Muscle of leg (tissue), 11 donors: ENCODE results near the gene EMC8. TPM values are rescaled to one million over a fixed set of nuclear protein-coding genes. Genes with fewer than 3 reads are reported as not detected.

Experiments used
- DNase-seq: peaks from one replicate; pipeline ENCODE4 v3.0.0; 2013
- H3K27ac ChIP-seq: one replicate; pipeline ENCODE4 v1.5.1; 2013; ENCODE audit warnings: mild to moderate bottlenecking, low read length, control low read depth
- H3K27me3 ChIP-seq: one replicate; pipeline ENCODE4 v1.6.1; 2013; ENCODE audit warnings: low read length; ENCODE audit not compliant: control insufficient read depth, insufficient read depth
- H3K36me3 ChIP-seq: one replicate; pipeline ENCODE4 v1.6.1; 2013; ENCODE audit warnings: low read length; ENCODE audit not compliant: control insufficient read depth, insufficient read depth
- H3K4me1 ChIP-seq: one replicate; pipeline ENCODE4 v1.6.1; 2013; ENCODE audit warnings: low read length; ENCODE audit not compliant: control insufficient read depth, insufficient read depth
- H3K4me3 ChIP-seq: one replicate; pipeline ENCODE4 v1.5.1; 2013; ENCODE audit warnings: low read length, control low read depth
- H3K9me3 ChIP-seq: replicated peaks from 2 replicates; pipeline ENCODE4 v1.6.1; 2013; ENCODE audit warnings: low read depth, low read length; ENCODE audit not compliant: control insufficient read depth
- WGBS: methylation state at CpG from one replicate; pipeline ENCODE4 v1.1.5; 2013; ENCODE audit warnings: missing lambda C conversion rate; ENCODE audit not compliant: insufficient coverage; 5-methylcytosine and 5-hydroxymethylcytosine counted together
- polyA plus RNA-seq, 8 donors: library from polyadenylated mRNA; unstranded; fragments of 120-200 nt; gene quantifications; one replicate each; pipeline versions ENCODE4 v1.2.1 to v1.2.3, GENCODE V29; 2013; ENCODE audit warnings: inconsistent platforms in 1 of 8, low replicate concordance in 1 of 8; ENCODE audit not compliant: insufficient read length in 8 of 8, insufficient read depth in 1 of 8
- total RNA-seq: library from RNA; stranded (reverse); fragments of 120-200 nt; gene quantifications from one replicate; pipeline ENCODE4 v1.2.4, GENCODE V29; 2013

EMC8 gene
- total and polyA plus RNA-seq, 9 donors: 17.4 to 24.9 (median 20.1) TPM

- Histone ChIP-seq H3K27me3 (peaks cover 7% of the 10 kb centered on the region), H3K4me3 (no peak overlapping the region), H3K9me3 (no peaks in the 10 kb centered on the region), H3K27ac (no peak overlapping the region), H3K36me3 (no peaks in the 10 kb centered on the region), H3K4me1 (peaks cover 2% of the 10 kb centered on the region)
- 69% methylated on average over 5 of the region's 6 CpGs for WGBS
- DNase-seq: no peak
Observed at GRCh38 chr16:85735946-85736345, 63.4 kb downstream of the EMC8 start.

GRCh38 chr16:85735225-85735635 lies 64.1 kb downstream of the EMC8 start:
- 61% methylated on average over 11 of the region's 14 CpGs for WGBS
- peaks cover 2% of the 10 kb centered on the region for H3K4me1 ChIP-seq
- DNase-seq: no peak

GRCh38 chr16:85734311-85735017 lies 64.9 kb downstream of the EMC8 start:
- Histone ChIP-seq H3K36me3 (no peaks in the 10 kb centered on the region), H3K4me3 (no peak overlapping the region), H3K27ac (no peak overlapping the region), H3K4me1 (peaks cover 2% of the 10 kb centered on the region), H3K9me3 (no peaks in the 10 kb centered on the region), H3K27me3 (peaks cover 7% of the 10 kb centered on the region)
- DNase-seq: no peak
- WGBS: 85% methylated on average over 4 of the region's 10 CpGs

More at GRCh38 chr16:85735225-85735635, 64.1 kb downstream of the EMC8 start:
- H3K36me3 ChIP-seq: no peaks in the 10 kb centered on the region
- H3K9me3 ChIP-seq: no peaks in the 10 kb centered on the region
- no peak overlapping the region for H3K4me3 ChIP-seq
- H3K27ac ChIP-seq: no peak overlapping the region
- peaks cover 7% of the 10 kb centered on the region for H3K27me3 ChIP-seq

- H3K4me3 ChIP-seq: no peak overlapping the region
- no peaks in the 10 kb centered on the region for H3K36me3 ChIP-seq
- 39% methylated on average over 7 of the region's 11 CpGs for WGBS
- H3K27me3 ChIP-seq: peaks cover 10% of the 10 kb centered on the region
- DNase-seq: no peak
- no peaks in the 10 kb centered on the region for H3K9me3 ChIP-seq
- peaks cover 4% of the 10 kb centered on the region for H3K4me1 ChIP-seq
- H3K27ac ChIP-seq: no peak overlapping the region
Observed at GRCh38 chr16:85733839-85734170, 65.5 kb downstream of the EMC8 start.

GRCh38 chr16:85733155-85733838 lies 66.0 kb downstream of the EMC8 start:
- Histone ChIP-seq H3K9me3 (no peaks in the 10 kb centered on the region), H3K4me1 (peaks cover 4% of the 10 kb centered on the region), H3K27me3 (peaks cover 12% of the 10 kb centered on the region), H3K36me3 (no peaks in the 10 kb centered on the region), H3K4me3 (no peak overlapping the region), H3K27ac (no peak overlapping the region)
- DNase-seq: no peak
- WGBS: 52% methylated on average over 10 of the region's 13 CpGs

GRCh38 chr16:85731179-85731578 lies 68.2 kb downstream of the EMC8 start:
- H3K27me3 ChIP-seq: peaks cover 19% of the 10 kb centered on the region
- H3K36me3 ChIP-seq: no peaks in the 10 kb centered on the region
- WGBS: 33% methylated on average over 2 of the region's 5 CpGs
- no peaks in the 10 kb centered on the region for H3K9me3 ChIP-seq
- DNase-seq: no peak
- peaks cover 4% of the 10 kb centered on the region for H3K4me1 ChIP-seq
- no peak overlapping the region for H3K4me3 ChIP-seq
- H3K27ac ChIP-seq: no peak overlapping the region

GRCh38 chr16:85730186-85730465 lies 69.2 kb downstream of the EMC8 start:
- H3K4me1 ChIP-seq: peaks cover 5% of the 10 kb centered on the region
- H3K9me3 ChIP-seq: no peaks in the 10 kb centered on the region
- DNase-seq: no peak
- H3K4me3 ChIP-seq: no peak overlapping the region
- H3K27me3 ChIP-seq: peaks cover 23% of the 10 kb centered on the region
- WGBS: 60% methylated on average over 1 of the region's 5 CpGs
- H3K36me3 ChIP-seq: no peaks in the 10 kb centered on the region
- no peak overlapping the region for H3K27ac ChIP-seq

- no peaks in the 10 kb centered on the region for H3K9me3 ChIP-seq
- no peak overlapping the region for H3K27ac ChIP-seq
- peaks cover 27% of the 10 kb centered on the region for H3K27me3 ChIP-seq
- H3K36me3 ChIP-seq: no peaks in the 10 kb centered on the region
- H3K4me3 ChIP-seq: no peak overlapping the region
- no peak for DNase-seq
- H3K4me1 ChIP-seq: peaks cover 7% of the 10 kb centered on the region
- 57% methylated on average over 12 of the region's 16 CpGs for WGBS
Observed at GRCh38 chr16:85729452-85730185, 69.7 kb downstream of the EMC8 start.

GRCh38 chr16:85728879-85729278 lies 70.5 kb downstream of the EMC8 start:
- 71% methylated on average over 5 of the region's 7 CpGs for WGBS
- Histone ChIP-seq H3K4me3 (no peak overlapping the region), H3K27ac (no peak overlapping the region), H3K9me3 (no peaks in the 10 kb centered on the region), H3K27me3 (peaks cover 26% of the 10 kb centered on the region), H3K4me1 (peaks cover 7% of the 10 kb centered on the region), H3K36me3 (no peaks in the 10 kb centered on the region)
- no peak for DNase-seq
